Adrenal gland (tissue), 5 donors: ENCODE data around the gene RBMX2.
"Not testable (repeated sequence)": the region's sequence is repeated elsewhere in the genome, so short reads cannot be mapped to it uniquely, and the experiment has no call there.

Source experiments
- CTCF ChIP-seq, 6 experiments: fragments of 450-650 bp in 4 of 6; fragments of 200-600 bp in 2 of 6; sonication (generic) in 1 of 6; IDR thresholded peaks; 1 replicate in 5 of 6; 2 replicates in 1 of 6; pipeline versions ENCODE4 v1.5.1 to v1.8.0; 2016 to 2021; ENCODE audit warnings: antibody characterized with exemption in 6 of 6, mild to moderate bottlenecking in 2 of 6, moderate library complexity in 1 of 6
- POLR2A ChIP-seq, 2 donors: fragments of 450-650 bp; IDR thresholded peaks; one replicate each; pipeline ENCODE4 v1.6.1; 2017; ENCODE audit warnings: antibody characterized with exemption in 2 of 2, mild to moderate bottlenecking in 2 of 2, moderate library complexity in 1 of 2
- donor health status: DM: no; HTN: no; CAD: no.

- TF ChIP-seq CTCF, POLR2A (IDR thresholded peaks at IDR 0.05): not testable (repeated sequence)
These were observed 27.4 kb downstream of the RBMX2 start for GRCh38 chrX:130429236-130429635.
